ENCODE results near the gene CDH13. TPM values are rescaled to one million over a fixed set of nuclear protein-coding genes. Genes with fewer than 3 reads are reported as not detected.

CDH13 gene
- total and polyA plus RNA-seq, 2 donors (not counting 3 experiments of a cell fraction or from before 2014, with no cell fraction given): 96.6 to 124 TPM

- ChIA-PET CTCF (no interaction called here), POLR2A (no interaction called here)
- H3K27ac ChIP-seq (ENCODE audit: insufficient read depth, low read depth, low read length): no peak overlapping the region
- H3K4me1 ChIP-seq (ENCODE audit: control insufficient read depth, extremely low read depth, insufficient read depth, low read length): no peaks in the 10 kb centered on the region
- no peak overlapping the region for H3K4me2 ChIP-seq (ENCODE audit: insufficient read depth, low read length)
- BruUV-seq (replicated peaks): no TSS peak
- no peak for FAIRE-seq
- H3K4me3 ChIP-seq (replicated peaks in 1 of 3; ENCODE audit: insufficient read depth in 1 of 3, low read depth in 1 of 3, low read length in 3 of 3): no peak overlapping the region
- H2AFZ ChIP-seq (ENCODE audit: low read depth, low read length): no peak overlapping the region
- no peak overlapping the region for H3K9ac ChIP-seq (replicated peaks; ENCODE audit: extremely low read depth, insufficient read depth, low read length)
- H3K9me3 ChIP-seq (replicated peaks; ENCODE audit: control insufficient read depth, insufficient read depth, low read length): no peaks in the 10 kb centered on the region
- no peaks in the 10 kb centered on the region for H4K20me1 ChIP-seq (replicated peaks; ENCODE audit: control insufficient read depth, extremely low read depth, insufficient read depth, low read length)
- no peaks in the 10 kb centered on the region for H3K36me3 ChIP-seq (ENCODE audit: control insufficient read depth in 2 of 2, extremely low read depth in 1 of 2, insufficient read depth in 2 of 2, low read length in 2 of 2)
- TF ChIP-seq EZH2 (IDR thresholded peaks at IDR 0.05; ENCODE audit: borderline replicate concordance, low read depth, low read length, severe bottlenecking) (no peak), POLR2A (IDR thresholded peaks at IDR 0.05; ENCODE audit: low read depth, low read length) (no peak), POLR2AphosphoS5 (IDR thresholded peaks at IDR 0.05; ENCODE audit: insufficient read depth, low read depth, low read length) (no peak), GATA2 (IDR thresholded peaks at IDR 0.05; ENCODE audit: insufficient read depth, insufficient read length, low read depth, low read length) (no peak), MAX (IDR thresholded peaks at IDR 0.05; ENCODE audit: insufficient read depth, insufficient read length) (no peak), JUN (IDR thresholded peaks at IDR 0.05; ENCODE audit: borderline replicate concordance, insufficient read depth, insufficient read length, low read depth) (no peak), FOS (IDR thresholded peaks at IDR 0.05; ENCODE audit: borderline replicate concordance, insufficient read depth, low read length) (no peak), MYC (IDR thresholded peaks at IDR 0.05; ENCODE audit: low read depth, low read length) (no peak)
- TF ChIP-seq, protein P1, sequence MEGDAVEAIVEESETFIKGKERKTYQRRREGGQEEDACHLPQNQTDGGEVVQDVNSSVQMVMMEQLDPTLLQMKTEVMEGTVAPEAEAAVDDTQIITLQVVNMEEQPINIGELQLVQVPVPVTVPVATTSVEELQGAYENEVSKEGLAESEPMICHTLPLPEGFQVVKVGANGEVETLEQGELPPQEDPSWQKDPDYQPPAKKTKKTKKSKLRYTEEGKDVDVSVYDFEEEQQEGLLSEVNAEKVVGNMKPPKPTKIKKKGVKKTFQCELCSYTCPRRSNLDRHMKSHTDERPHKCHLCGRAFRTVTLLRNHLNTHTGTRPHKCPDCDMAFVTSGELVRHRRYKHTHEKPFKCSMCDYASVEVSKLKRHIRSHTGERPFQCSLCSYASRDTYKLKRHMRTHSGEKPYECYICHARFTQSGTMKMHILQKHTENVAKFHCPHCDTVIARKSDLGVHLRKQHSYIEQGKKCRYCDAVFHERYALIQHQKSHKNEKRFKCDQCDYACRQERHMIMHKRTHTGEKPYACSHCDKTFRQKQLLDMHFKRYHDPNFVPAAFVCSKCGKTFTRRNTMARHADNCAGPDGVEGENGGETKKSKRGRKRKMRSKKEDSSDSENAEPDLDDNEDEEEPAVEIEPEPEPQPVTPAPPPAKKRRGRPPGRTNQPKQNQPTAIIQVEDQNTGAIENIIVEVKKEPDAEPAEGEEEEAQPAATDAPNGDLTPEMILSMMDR (IDR thresholded peaks at IDR 0.05; ENCODE audit: extremely low read depth in 1 of 2, insufficient read depth in 1 of 2, low read depth in 1 of 2, low read length in 2 of 2): no peak
- no peaks in the 10 kb centered on the region for H3K9me1 ChIP-seq (replicated peaks; ENCODE audit: control insufficient read depth, extremely low read depth, insufficient read depth, low read length)
- DNase-seq (ENCODE audit: low read depth, low spot score): no peak
- H3K79me2 ChIP-seq (ENCODE audit: control insufficient read depth, insufficient read depth, low read length): no peaks in the 10 kb centered on the region
- H3K27me3 ChIP-seq (ENCODE audit: control insufficient read depth in 2 of 2, insufficient read depth in 2 of 2, low read length in 2 of 2): no peaks in the 10 kb centered on the region
- dilution Hi-C loops (cut with MboI; ENCODE audit: extremely low pct_ligation_motif_present, low sequenced_read_pairs) (no loop called here), intact Hi-C loops (cut with micrococcal nuclease) (no loop called here)
Observed at GRCh38 chr16:83266848-83267553, 640.2 kb downstream of the CDH13 start.

All from endothelial cell of umbilical vein (primary cell).